ENCODE results near the gene PHF12.

PHF12 gene

GRCh38 chr17:28975646-28976045 is 24.3 kb upstream of the PHF12 start:
- in situ Hi-C loops (cut with MboI; ENCODE audit: low sequenced_read_pairs) = no loop called here

GRCh38 chr17:28975031-28975430 is 23.7 kb upstream of the PHF12 start:
- in situ Hi-C loops (cut with MboI; ENCODE audit: low sequenced_read_pairs) = no loop called here

GRCh38 chr17:28974451-28974850 is 23.1 kb upstream of the PHF12 start:
- in situ Hi-C loops (cut with MboI; ENCODE audit: low sequenced_read_pairs) = no loop called here

- in situ Hi-C loops (cut with MboI; ENCODE audit: low sequenced_read_pairs) = no loop called here
Measured at GRCh38 chr17:28973425-28973824, 22.1 kb upstream of the PHF12 start.

- in situ Hi-C loops (cut with MboI; ENCODE audit: low sequenced_read_pairs) = no loop called here
Measured at GRCh38 chr17:28972437-28972836, 21.1 kb upstream of the PHF12 start.

- in situ Hi-C loops (cut with MboI; ENCODE audit: low sequenced_read_pairs) = no loop called here
Measured at GRCh38 chr17:28970879-28971278, 19.6 kb upstream of the PHF12 start.

GRCh38 chr17:28969706-28970393 is 18.5 kb upstream of the PHF12 start:
- in situ Hi-C loops (cut with MboI; ENCODE audit: low sequenced_read_pairs) = no loop called here

GRCh38 chr17:28968914-28969295 is 17.6 kb upstream of the PHF12 start:
- in situ Hi-C loops (cut with MboI; ENCODE audit: low sequenced_read_pairs) = no loop called here

GRCh38 chr17:28968231-28968913 is 17.1 kb upstream of the PHF12 start:
- in situ Hi-C loops (cut with MboI; ENCODE audit: low sequenced_read_pairs) = no loop called here

- in situ Hi-C loops (cut with MboI; ENCODE audit: low sequenced_read_pairs) = no loop called here
Measured at GRCh38 chr17:28967221-28968135, 16.2 kb upstream of the PHF12 start.

GRCh38 chr17:28963841-28964240 is 12.5 kb upstream of the PHF12 start:
- in situ Hi-C loops (cut with MboI; ENCODE audit: low sequenced_read_pairs) = no loop called here

- in situ Hi-C loops (cut with MboI; ENCODE audit: low sequenced_read_pairs) = no loop called here
Measured at GRCh38 chr17:28963055-28963611, 11.8 kb upstream of the PHF12 start.

- in situ Hi-C loops (cut with MboI; ENCODE audit: low sequenced_read_pairs) = no loop called here
Measured at GRCh38 chr17:28961391-28961790, 10.1 kb upstream of the PHF12 start.

GRCh38 chr17:28960256-28961061 is 9.1 kb upstream of the PHF12 start:
- in situ Hi-C loops (cut with MboI; ENCODE audit: low sequenced_read_pairs) = no loop called here

GRCh38 chr17:28959471-28959871 is 8.2 kb upstream of the PHF12 start:
- in situ Hi-C loops (cut with MboI; ENCODE audit: low sequenced_read_pairs) = no loop called here

GRCh38 chr17:28958820-28959455 is 7.6 kb upstream of the PHF12 start:
- in situ Hi-C loops (cut with MboI; ENCODE audit: low sequenced_read_pairs) = no loop called here

GRCh38 chr17:28957992-28958355 is 6.7 kb upstream of the PHF12 start:
- in situ Hi-C loops (cut with MboI; ENCODE audit: low sequenced_read_pairs) = no loop called here

GRCh38 chr17:28957277-28957991 is 6.1 kb upstream of the PHF12 start:
- in situ Hi-C loops (cut with MboI; ENCODE audit: low sequenced_read_pairs) = no loop called here

- in situ Hi-C loops (cut with MboI; ENCODE audit: low sequenced_read_pairs) = no loop called here
Measured at GRCh38 chr17:28956861-28957260, 5.5 kb upstream of the PHF12 start.

Measured in hTERT RPE-1 (cell line).